ENCODE data around the gene FAM193B. TPM values are rescaled to one million over a fixed set of nuclear protein-coding genes. Genes with fewer than 3 reads are reported as not detected.

The FAM193B gene
- total RNA-seq, 3 donors from 2014 or later: 54.7 to 63.7 (median 62.1) TPM

DNA sequence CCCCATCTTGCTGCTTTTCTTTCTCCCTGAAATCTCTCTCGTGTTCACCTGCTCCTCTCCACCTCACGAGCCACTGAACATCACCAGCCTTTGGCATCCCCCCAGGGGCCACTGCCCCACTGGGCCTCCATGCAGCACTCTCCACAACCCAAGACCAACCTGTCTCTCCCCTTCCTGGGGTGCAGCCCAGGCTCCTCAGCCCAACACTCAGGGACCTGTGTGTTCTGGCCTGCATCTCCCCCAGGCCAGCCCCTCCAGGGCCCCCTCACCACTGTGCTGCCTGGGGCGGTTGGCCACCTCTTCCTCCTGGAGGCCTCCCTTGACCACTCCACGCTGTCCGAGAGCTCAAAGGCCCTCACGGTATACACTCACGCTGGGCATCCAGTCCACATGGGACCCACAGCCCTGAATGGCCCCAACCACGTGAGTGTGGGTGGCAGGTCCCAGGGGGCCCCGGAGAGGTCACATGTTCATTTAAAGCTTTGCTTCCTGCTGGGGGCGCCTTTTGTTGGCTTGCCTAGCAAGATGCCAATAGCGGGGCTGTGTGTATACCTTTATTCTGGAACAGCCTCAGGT, 44.3 kb downstream of the FAM193B start:
- ATAC-seq (peak in 1 of 2 donors; percentile 13), DNase-seq (no peak)
- Mint-ChIP-seq H3K4me3 (peak overlapping the region; percentile 31), H3K36me3 (ENCODE audit: insufficient read depth) (peaks cover 30% of the 10 kb centered on the region), H3K27me3 (ENCODE audit: low read depth) (no peaks in the 10 kb centered on the region), H3K9me3 (no peaks in the 10 kb centered on the region), H3K4me1 (ENCODE audit: low read depth) (peaks cover 14% of the 10 kb centered on the region)

DNA sequence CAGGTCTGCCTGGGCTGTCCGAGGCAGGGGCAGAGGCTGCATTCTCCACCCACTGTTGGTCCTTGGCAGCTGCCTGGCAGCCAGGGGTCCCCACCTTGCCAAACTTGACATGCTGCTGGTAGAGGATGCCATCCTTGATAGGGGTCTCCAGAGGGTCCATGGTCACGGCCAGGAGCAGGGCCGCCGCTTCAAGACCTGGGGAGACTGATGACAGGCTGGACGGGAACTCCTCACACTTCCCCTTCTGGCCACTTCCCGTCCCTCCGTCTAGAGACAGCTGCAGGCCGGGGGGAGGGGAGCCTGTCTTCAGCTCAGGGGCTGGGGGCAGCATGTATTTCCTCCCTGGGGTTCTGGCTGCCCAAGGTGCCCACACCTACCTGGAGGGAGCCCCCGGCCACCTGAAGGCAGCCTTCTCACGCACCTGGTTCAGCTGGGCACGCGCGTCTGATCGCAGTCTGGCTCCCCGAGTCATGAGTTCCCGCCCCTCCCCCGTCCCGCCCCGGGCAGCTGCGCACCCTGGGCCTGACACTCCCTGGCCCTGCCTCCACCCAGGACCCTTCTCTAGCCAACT, 44.9 kb downstream of the FAM193B start, which contains the start of gene DOK3:
TSS of gene DOK3 (minus strand) at position 446 of the 571 bp plus-strand sequence. CDS start at position 160, 286 bp downstream.
- Mint-ChIP-seq H3K9me3 (no peaks in the 10 kb centered on the region), H3K4me3 (peak within 1 kb of the TSS; percentile 35), H3K27me3 (ENCODE audit: low read depth) (no peaks in the 10 kb centered on the region), H3K4me1 (ENCODE audit: low read depth) (peaks cover 11% of the 10 kb centered on the region), H3K36me3 (ENCODE audit: insufficient read depth) (peaks cover 26% of the 10 kb centered on the region)
- ATAC-seq: peak in 1 of 2 donors; percentile 20
- DNase-seq: no peak

DNA sequence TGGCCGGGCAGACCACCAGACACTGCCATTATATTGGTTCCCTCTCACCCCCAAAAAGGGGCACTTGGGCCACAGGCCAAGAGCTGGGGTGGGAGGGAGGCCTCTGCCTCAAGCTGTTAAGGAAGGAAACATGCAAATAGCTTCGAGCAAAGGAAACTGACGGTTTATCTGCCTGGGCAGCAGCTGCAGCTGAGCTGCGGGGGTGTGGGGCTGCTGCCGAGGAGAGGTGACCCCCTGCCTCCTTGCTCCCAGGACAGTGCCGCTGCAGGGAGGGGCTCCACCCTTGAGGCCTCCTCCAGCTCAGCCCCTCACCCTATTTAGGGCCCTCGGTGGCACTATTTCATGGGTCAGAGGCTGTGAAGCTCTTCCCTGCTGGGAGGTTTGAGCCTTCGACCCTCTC, 45.5 kb downstream of the FAM193B start:
- Mint-ChIP-seq H3K36me3 (ENCODE audit: insufficient read depth) (peaks cover 19% of the 10 kb centered on the region), H3K9me3 (no peaks in the 10 kb centered on the region), H3K4me3 (peak overlapping the region; percentile 35), H3K4me1 (ENCODE audit: low read depth) (peaks cover 5% of the 10 kb centered on the region), H3K27me3 (ENCODE audit: low read depth) (no peaks in the 10 kb centered on the region)
- DNase-seq: no peak
- ATAC-seq: no peak

DNA sequence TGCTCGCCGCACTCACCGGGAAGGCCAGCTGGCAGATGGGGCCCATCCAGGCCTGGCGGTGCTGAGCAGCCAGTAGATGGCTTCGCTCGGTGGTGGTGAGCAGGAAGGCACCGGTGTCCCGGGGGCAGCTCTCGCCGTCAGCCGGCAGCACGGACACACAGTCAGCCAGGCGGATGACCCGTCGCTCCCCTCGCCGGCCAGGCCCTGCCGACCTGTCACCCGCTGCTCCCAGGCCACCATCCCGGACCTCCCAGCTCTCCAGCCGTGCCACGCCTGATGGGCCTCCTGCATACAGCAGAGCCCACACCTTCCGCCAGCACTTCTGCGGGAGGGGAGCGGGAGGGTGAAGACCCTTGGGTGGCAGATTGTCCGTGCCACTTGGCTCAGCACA, 46.1 kb downstream of the FAM193B start:
- ATAC-seq (no peak), DNase-seq (no peak)
- no peaks in the 10 kb centered on the region for H3K27me3 Mint-ChIP-seq (ENCODE audit: low read depth)
- H3K4me3 Mint-ChIP-seq: no peak overlapping the region
- peaks cover 15% of the 10 kb centered on the region for H3K36me3 Mint-ChIP-seq (ENCODE audit: insufficient read depth)
- no peaks in the 10 kb centered on the region for H3K9me3 Mint-ChIP-seq
- H3K4me1 Mint-ChIP-seq (ENCODE audit: low read depth): peaks cover 4% of the 10 kb centered on the region

DNA sequence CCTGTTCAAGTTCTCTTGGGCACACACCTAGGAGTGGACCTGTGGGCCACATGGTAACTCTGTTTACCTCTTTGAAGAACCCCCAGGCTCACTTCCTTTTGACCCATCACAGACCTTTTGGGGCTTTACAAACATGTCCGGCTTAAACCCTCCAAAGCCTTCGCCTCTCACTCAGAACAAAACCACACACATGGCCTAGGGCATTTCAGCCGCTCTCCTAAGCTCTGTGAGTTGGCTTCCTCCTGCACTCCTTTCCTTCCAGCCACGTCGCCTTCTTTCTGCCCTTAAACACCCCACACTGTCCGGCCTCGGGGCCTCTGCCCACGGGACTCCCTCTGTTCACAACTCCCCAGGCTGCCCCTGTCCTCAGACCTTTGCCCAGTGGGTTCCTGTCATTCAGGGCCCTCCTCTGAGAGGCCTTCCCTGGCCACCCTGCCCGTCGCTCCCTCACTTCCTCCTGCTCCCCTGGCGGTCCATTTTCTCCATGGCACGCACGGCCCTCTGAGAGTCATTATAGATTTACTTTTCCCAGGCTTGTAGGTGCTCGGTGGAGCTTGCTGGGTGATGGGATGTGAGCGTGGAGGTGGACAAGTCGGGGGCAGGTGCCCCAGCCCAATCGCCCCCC, 46.7 kb downstream of the FAM193B start:
- no peak for DNase-seq
- H3K36me3 Mint-ChIP-seq (ENCODE audit: insufficient read depth): peaks cover 11% of the 10 kb centered on the region
- H3K9me3 Mint-ChIP-seq: no peaks in the 10 kb centered on the region
- peaks cover 4% of the 10 kb centered on the region for H3K4me1 Mint-ChIP-seq (ENCODE audit: low read depth)
- no peak overlapping the region for H3K4me3 Mint-ChIP-seq
- ATAC-seq: no peak
- H3K27me3 Mint-ChIP-seq (ENCODE audit: low read depth): no peaks in the 10 kb centered on the region

DNA sequence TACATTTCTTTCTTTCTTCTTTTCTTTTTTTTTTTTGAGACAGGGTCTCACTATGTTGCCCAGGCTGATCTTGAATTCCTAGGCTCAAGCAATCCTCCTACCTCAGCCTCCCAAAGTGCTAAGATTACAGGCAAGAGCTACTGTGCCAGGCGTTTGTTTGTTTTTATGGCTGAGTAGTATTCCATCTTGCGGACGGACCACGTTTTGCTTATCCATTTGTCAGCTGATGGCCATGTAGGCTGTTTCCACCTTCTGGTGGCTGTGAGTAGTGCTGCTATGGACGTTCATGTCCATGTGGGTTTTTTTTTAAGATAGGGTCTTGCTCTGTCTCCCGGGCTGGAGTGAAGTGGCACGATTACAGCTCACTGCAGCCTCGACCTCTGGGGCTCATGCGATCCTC, 47.2 kb downstream of the FAM193B start:
- no peaks in the 10 kb centered on the region for H3K9me3 Mint-ChIP-seq
- H3K4me3 Mint-ChIP-seq: no peak overlapping the region
- ATAC-seq: no peak
- DNase-seq: no peak
- H3K27me3 Mint-ChIP-seq (ENCODE audit: low read depth): no peaks in the 10 kb centered on the region
- peaks cover 11% of the 10 kb centered on the region for H3K36me3 Mint-ChIP-seq (ENCODE audit: insufficient read depth)
- peaks cover 7% of the 10 kb centered on the region for H3K4me1 Mint-ChIP-seq (ENCODE audit: low read depth)

DNA sequence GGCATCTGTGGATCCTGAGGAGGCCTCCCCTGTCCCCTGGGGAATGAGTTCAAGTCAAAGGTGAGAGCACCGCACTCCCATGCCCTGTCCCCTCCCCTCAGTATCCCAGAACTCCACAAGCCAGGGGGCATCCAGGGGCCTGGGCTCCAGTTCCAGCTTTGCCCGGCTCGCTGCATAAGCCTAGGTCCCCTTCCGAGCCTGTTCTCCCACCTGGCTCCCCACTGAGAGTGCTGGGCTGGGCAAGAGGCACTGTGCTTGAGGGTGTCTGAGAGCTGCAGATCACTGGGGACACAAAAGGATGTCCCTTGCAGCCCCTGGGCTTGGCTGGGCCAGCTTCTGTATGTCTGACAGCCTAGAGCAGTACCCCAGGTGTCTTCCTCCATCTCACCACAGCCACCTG, 49.3 kb downstream of the FAM193B start:
- DNase-seq (no peak), ATAC-seq (no peak)
- Mint-ChIP-seq H3K4me1 (ENCODE audit: low read depth) (peaks cover 8% of the 10 kb centered on the region), H3K9me3 (no peaks in the 10 kb centered on the region), H3K27me3 (ENCODE audit: low read depth) (no peaks in the 10 kb centered on the region), H3K4me3 (no peak overlapping the region), H3K36me3 (ENCODE audit: insufficient read depth) (peaks cover 2% of the 10 kb centered on the region)

DNA sequence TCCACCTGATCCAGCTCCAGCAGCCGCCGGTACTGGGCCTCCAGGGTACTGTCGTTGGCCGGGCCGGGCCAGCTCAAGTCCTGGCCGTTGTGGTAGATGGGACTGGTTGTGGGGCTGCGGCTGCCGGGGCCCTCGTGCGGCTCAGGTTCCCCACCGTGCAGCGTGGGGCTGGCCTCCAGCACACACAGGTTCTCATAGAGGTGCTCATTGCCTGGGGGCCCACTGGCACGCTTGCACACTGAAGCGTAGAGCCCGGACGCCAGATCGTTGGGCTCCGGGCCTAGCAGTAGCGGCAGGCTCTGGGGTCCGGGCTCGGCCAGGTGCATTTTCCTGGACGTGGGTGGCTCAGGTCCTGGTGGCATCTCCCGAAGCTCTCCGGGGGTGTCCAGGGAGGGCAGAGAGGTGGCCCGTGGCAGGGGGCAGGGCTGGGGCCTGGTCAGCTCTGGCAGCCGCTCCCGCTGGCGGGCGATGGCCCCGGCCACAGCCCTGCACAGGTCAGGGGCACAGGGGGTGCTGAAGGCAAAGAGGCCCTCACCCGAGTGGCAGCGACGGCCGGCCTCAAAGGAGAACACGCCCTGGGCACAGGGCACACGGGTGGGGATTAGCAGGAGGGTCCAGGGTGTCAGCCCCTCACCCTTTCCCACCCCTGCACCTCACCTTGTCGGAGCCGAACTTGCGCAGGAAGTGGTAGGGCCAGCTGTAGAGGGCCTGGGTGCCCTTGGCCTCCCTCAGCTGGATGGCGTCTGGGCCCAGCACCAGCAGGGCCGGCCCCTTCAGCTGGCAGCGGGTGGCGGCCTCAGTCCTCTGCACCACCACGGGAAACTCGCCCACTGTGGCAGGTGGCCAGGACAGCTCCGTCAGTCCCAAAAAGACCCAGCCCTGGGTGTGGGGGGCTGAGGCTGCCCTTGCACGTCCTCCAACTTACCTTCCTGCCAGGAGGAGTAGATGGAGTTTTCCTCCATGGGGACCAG, 50.0 kb downstream of the FAM193B start:
- Mint-ChIP-seq H3K27me3 (ENCODE audit: low read depth) (no peaks in the 10 kb centered on the region), H3K9me3 (no peaks in the 10 kb centered on the region), H3K36me3 (ENCODE audit: insufficient read depth) (peaks cover 2% of the 10 kb centered on the region), H3K4me3 (no peak overlapping the region), H3K4me1 (ENCODE audit: low read depth) (peaks cover 8% of the 10 kb centered on the region)
- no peak for ATAC-seq
- no peak for DNase-seq

DNA sequence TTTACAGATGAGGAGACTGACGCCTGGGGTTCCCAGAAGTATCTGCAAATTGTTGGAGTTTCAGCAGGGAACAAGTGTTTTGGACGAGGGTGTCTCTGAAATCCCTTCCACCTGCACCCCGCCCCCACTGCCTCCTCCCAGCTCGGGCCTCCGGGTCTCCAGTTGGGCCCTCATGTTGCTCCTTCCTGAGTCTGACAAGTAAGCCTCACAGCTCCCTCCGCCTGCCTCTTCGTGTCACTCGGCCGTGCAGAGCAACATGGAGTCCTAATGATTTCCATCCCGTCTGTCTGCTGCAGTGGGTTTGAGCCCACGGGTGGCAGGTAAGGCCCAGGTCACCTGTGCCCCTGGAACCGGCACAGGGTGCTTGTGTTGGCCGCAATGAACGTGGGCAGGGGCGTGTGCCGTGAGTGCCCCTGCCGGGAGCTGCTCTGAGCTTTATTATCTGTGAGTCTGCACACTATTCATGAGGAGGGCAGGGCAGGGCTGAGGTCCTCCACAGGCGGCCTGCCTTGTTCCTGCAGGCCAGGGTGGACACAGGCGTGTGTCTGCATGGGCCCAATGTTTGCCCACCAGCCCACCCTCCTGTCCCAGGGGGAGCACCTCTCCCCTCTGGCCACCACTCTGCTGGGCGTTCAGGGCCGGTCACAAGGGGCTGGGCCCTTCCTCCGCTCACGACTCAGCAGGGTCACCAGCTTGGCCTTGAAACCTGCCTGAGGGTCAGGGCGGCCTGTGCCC, 50.8 kb downstream of the FAM193B start:
- no peak overlapping the region for H3K4me3 Mint-ChIP-seq
- peaks cover 12% of the 10 kb centered on the region for H3K4me1 Mint-ChIP-seq (ENCODE audit: low read depth)
- H3K27me3 Mint-ChIP-seq (ENCODE audit: low read depth): no peaks in the 10 kb centered on the region
- DNase-seq (no peak), ATAC-seq (no peak)
- H3K9me3 Mint-ChIP-seq: no peaks in the 10 kb centered on the region
- peaks cover 2% of the 10 kb centered on the region for H3K36me3 Mint-ChIP-seq (ENCODE audit: insufficient read depth)

DNA sequence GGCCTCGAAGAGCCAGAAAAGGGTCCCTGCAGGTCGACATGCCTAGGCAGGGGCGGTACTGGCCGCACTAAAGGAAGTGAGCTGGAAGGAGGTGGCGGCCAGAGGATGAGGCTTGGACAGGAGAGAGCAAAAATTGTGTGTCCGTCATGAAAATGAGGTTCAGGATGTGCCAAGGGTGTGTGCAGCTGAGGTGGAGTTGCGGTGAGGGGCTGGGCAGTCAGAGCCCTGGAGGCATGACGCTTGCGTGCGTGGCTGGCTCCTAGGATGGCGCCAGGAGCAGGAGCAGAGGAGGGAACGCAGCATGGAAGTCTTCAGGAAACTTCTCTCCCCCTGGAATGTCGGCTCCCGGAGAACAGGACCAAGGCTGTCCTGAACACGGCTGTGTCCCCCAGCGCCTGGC, 51.5 kb downstream of the FAM193B start:
- H3K9me3 Mint-ChIP-seq: no peaks in the 10 kb centered on the region
- ATAC-seq: no peak

DNA sequence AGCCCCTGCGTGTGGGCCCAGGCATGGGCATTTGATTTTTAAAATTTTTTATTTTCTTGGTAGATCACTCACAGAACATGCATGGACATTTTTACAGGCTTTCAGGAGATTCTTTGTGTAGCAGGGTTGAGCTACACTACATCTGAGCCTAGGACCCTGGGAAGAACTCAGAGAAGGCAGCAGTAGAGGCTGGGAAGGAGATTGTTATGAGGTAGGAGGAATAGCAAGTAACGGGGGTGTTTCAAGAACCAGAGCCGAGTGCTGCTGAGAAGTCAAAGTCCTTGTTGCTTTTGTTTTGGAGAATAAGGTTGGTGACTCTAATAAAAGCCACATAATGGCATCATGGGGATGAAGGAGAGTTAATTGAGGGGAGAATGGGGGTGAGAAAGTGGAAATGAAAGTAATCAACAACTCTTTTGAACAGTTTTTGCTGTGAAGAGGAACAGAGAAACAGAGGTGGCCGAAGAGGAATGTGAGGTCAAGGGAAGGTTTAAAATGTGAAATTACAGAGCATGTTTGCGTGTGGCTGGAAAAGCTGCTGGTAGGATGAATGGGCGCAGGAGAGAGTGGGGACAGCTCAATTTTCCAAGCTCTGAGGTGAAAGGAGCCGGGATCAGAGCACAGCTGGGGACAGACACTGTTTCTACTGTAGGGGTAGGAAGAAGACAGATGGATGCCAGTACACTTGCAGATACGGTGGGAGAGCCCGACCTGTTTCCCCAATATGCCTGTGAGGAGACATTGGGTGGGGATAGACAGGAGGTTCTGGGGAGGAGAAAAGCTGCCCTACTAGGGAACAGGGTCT, 52.3 kb downstream of the FAM193B start:
- H3K36me3 Mint-ChIP-seq (ENCODE audit: insufficient read depth): no peaks in the 10 kb centered on the region
- ATAC-seq (no peak), DNase-seq (no peak)
- no peaks in the 10 kb centered on the region for H3K9me3 Mint-ChIP-seq
- peaks cover 18% of the 10 kb centered on the region for H3K4me1 Mint-ChIP-seq (ENCODE audit: low read depth)
- peaks cover 1% of the 10 kb centered on the region for H3K27me3 Mint-ChIP-seq (ENCODE audit: low read depth)
- H3K4me3 Mint-ChIP-seq: no peak overlapping the region

More for the DNA sequence above, 51.5 kb downstream of the FAM193B start:
- peaks cover 17% of the 10 kb centered on the region for H3K4me1 Mint-ChIP-seq (ENCODE audit: low read depth)
- no peaks in the 10 kb centered on the region for H3K27me3 Mint-ChIP-seq (ENCODE audit: low read depth)
- no peak overlapping the region for H3K4me3 Mint-ChIP-seq
- no peak for DNase-seq
- peaks cover 2% of the 10 kb centered on the region for H3K36me3 Mint-ChIP-seq (ENCODE audit: insufficient read depth)

DNA sequence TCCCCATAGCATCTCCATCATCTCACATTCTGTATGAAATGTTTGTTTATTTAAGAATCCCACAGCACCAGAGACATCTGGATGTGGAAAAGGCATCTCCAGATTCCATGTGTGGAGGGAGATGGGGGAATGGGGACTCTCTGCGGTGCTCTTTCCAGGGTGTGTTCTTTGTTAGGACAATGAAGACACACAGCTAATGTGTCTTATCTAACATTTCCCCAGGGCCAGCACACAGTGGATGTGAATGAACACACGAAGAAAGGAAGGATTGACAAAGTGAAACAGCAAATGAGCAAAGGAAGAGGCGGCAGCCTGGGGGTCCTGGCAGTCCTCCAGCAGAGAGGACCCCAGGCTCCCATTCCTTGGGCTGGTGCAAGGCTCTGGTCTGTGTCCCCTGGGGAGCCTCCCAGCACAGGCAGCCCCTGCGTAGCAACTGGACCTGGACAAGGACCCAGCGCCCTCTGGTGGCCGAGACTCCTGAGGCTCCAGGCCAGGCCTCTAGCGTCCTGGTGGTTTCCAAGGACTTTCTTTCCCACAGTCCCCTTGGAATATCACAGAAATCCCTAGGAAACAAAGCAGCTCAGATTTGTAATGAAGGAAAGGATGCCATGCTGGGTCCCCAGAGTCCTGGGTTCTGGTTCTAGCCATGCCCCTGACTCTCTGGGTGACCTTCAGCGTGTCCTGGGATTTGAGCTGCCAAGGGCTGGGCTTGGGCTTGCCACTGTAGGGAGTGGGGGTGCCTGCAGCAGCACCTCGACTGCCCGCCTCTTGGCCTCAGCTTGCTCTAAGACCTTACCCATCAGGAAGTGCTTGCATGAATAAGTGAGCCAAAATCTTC, 53.5 kb downstream of the FAM193B start:
- Mint-ChIP-seq H3K4me3 (no peak overlapping the region), H3K4me1 (ENCODE audit: low read depth) (peaks cover 20% of the 10 kb centered on the region), H3K36me3 (ENCODE audit: insufficient read depth) (no peaks in the 10 kb centered on the region), H3K27me3 (ENCODE audit: low read depth) (peaks cover 1% of the 10 kb centered on the region), H3K9me3 (no peaks in the 10 kb centered on the region)
- peak; percentile 88 for DNase-seq
- peak; percentile 32 to 39 for ATAC-seq

Measured in activated T-cell treated with anti-CD3 and anti-CD28 coated beads, Interleukin-2, amount 50 U/mL, for 4 hours (primary cell).